Measurements from ENCODE around the gene GRK7.
"Not testable (repeated sequence)": the region's sequence is repeated elsewhere in the genome, so short reads cannot be mapped to it uniquely, and the experiment has no call there.

Gene GRK7
- 0.30 to 0.95 (median 0.50) reads per million in 4 donors for total RNA-seq

- DNase-seq, result no peak
Observed at GRCh38 chr3:141763088-141763750, at the start of gene GRK7. Gene GRK7 (plus strand): TSS chr3:141763408. CDS start chr3:141778285, 14,877 bp downstream.

GRCh38 chr3:141714671-141715070 is 48.5 kb upstream of the GRK7 start:
- DNase-seq, result no peak

GRCh38 chr3:141722081-141722480 is 41.1 kb upstream of the GRK7 start:
- no peak for DNase-seq

- no peak for DNase-seq
Observed at GRCh38 chr3:141722648-141723047, 40.6 kb upstream of the GRK7 start.

- no peak for DNase-seq
Observed at GRCh38 chr3:141723255-141723654, 40.0 kb upstream of the GRK7 start.

GRCh38 chr3:141724186-141724585 is 39.0 kb upstream of the GRK7 start:
- no peak for DNase-seq

GRCh38 chr3:141725036-141725435 is 38.2 kb upstream of the GRK7 start:
- DNase-seq, result no peak

- DNase-seq, result no peak
Observed at GRCh38 chr3:141726483-141726882, 36.7 kb upstream of the GRK7 start.

- DNase-seq, result no peak
Observed at GRCh38 chr3:141728355-141728892, 34.8 kb upstream of the GRK7 start.

GRCh38 chr3:141729240-141729639 is 34.0 kb upstream of the GRK7 start:
- DNase-seq, result no peak

- no peak for DNase-seq
Observed at GRCh38 chr3:141735176-141735575, 28.0 kb upstream of the GRK7 start.

- no peak for DNase-seq
Observed at GRCh38 chr3:141735770-141736465, 27.3 kb upstream of the GRK7 start.

GRCh38 chr3:141737093-141737492 is 26.1 kb upstream of the GRK7 start:
- no peak for DNase-seq

GRCh38 chr3:141737678-141738021 is 25.6 kb upstream of the GRK7 start:
- no peak for DNase-seq

- DNase-seq, result peak; percentile 94 to 99 (median 95)
Observed at GRCh38 chr3:141738022-141738890, 25.0 kb upstream of the GRK7 start, which contains the start of gene RNF7. Gene RNF7 (plus strand): TSS chr3:141738298. CDS start chr3:141738342, 44 bp downstream.

GRCh38 chr3:141738891-141739363 is 24.3 kb upstream of the GRK7 start:
- DNase-seq, result peak in 3 of 5 donors; percentile 6 to 53 (median 11)

- DNase-seq, result no peak
Observed at GRCh38 chr3:141739731-141740130, 23.5 kb upstream of the GRK7 start.

- no peak for DNase-seq
Observed at GRCh38 chr3:141740349-141740748, 22.9 kb upstream of the GRK7 start.

GRCh38 chr3:141743305-141743704 is 19.9 kb upstream of the GRK7 start:
- no peak for DNase-seq

GRCh38 chr3:141746962-141747361 is 16.2 kb upstream of the GRK7 start:
- DNase-seq, result no peak

- no peak for DNase-seq
Observed at GRCh38 chr3:141753399-141753798, 9.8 kb upstream of the GRK7 start.

GRCh38 chr3:141754032-141754431 is 9.2 kb upstream of the GRK7 start:
- no peak for DNase-seq

GRCh38 chr3:141762552-141762951 is 656 bp upstream of the GRK7 start:
- DNase-seq, result not testable (repeated sequence)
